DND-41 (cell line): Measurements from ENCODE around the gene ZER1.

ENCODE experiments used
- EZH2 ChIP-seq: IDR thresholded peaks from 3 replicates; pipeline ENCODE4 v1.6.1; 2012; ENCODE audit warnings: borderline replicate concordance, low read depth, mild to moderate bottlenecking, moderate library complexity, low read length, inconsistent platforms; ENCODE audit not compliant: severe bottlenecking
- TF ChIP-seq, protein P1 (sequence below): IDR thresholded peaks from 2 replicates; pipeline ENCODE4 v1.5.1; 2012; ENCODE audit warnings: borderline replicate concordance, low read length, moderate library complexity, mild to moderate bottlenecking; ENCODE audit not compliant: poor library complexity, severe bottlenecking; ENCODE audit errors: extremely low read depth

DNA sequence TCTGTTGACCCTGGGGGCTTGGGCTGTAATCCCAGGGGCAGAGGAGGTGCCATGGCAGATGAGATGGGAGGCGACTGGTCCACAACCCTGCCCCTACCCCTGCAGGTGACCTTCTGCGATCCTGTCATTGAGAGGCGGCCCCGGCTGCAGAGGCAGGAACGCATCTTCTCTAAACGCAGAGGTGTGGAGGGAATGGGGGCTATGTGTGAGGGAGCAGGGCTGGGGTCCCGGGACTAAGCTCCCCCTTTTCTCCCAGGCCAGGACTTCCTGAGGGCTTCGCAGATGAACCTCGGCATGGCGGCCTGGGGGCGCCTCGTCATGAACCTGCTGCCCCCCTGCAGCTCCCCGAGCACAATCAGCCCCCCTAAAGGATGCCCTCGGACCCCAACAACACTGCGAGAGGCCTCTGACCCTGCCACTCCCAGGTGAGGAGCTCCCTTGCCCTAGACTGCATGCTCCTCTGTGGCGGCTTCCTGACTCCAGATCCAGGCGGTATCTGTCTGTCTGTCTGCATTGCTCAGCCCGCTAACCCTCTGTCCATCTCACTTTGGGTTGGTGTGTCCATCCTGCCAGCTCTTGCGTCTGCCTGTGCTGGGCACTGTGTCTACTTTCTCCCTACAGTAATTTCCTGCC lies 57.7 kb downstream of the ZER1 start:
- TF ChIP-seq, protein P1, sequence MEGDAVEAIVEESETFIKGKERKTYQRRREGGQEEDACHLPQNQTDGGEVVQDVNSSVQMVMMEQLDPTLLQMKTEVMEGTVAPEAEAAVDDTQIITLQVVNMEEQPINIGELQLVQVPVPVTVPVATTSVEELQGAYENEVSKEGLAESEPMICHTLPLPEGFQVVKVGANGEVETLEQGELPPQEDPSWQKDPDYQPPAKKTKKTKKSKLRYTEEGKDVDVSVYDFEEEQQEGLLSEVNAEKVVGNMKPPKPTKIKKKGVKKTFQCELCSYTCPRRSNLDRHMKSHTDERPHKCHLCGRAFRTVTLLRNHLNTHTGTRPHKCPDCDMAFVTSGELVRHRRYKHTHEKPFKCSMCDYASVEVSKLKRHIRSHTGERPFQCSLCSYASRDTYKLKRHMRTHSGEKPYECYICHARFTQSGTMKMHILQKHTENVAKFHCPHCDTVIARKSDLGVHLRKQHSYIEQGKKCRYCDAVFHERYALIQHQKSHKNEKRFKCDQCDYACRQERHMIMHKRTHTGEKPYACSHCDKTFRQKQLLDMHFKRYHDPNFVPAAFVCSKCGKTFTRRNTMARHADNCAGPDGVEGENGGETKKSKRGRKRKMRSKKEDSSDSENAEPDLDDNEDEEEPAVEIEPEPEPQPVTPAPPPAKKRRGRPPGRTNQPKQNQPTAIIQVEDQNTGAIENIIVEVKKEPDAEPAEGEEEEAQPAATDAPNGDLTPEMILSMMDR, result no peak
- TF ChIP-seq EZH2, result no peak
